Gastroesophageal sphincter (tissue), 4 donors: ENCODE results near the gene PIGO. TPM values are rescaled to one million over a fixed set of nuclear protein-coding genes. Genes with fewer than 3 reads are reported as not detected.

Source experiments
- ATAC-seq: fragments of 150-250 bp; one replicate; pipeline ENCODE4 v1.9.1; 2016; ENCODE audit warnings: mild to moderate bottlenecking, moderate library complexity
- H3K27ac ChIP-seq, 4 donors: fragments of 200-600 bp; sonication (generic) in 3 of 4; 1 replicate in 3 of 4; 2 replicates in 1 of 4; pipeline ENCODE4 v1.5.1; 2016 to 2019
- H3K27me3 ChIP-seq: fragments of 200-600 bp; sonication (generic); one replicate; pipeline ENCODE4 v1.5.1; 2019
- H3K36me3 ChIP-seq, 2 donors: fragments of 200-600 bp; sonication (generic); one replicate each; pipeline ENCODE4 v1.5.1; 2019; ENCODE audit warnings: control low read depth in 1 of 2
- H3K4me1 ChIP-seq, 3 donors: fragments of 200-600 bp; sonication (generic); 1 replicate in 2 of 3; 2 replicates in 1 of 3; pipeline ENCODE4 v1.5.1; 2016 to 2019; ENCODE audit warnings: control low read depth in 2 of 3
- H3K4me3 ChIP-seq, 2 donors: fragments of 200-600 bp; sonication (generic); one replicate each; pipeline ENCODE4 v1.5.1; 2019; ENCODE audit warnings: mild to moderate bottlenecking in 1 of 2, moderate library complexity in 1 of 2
- H3K9me3 ChIP-seq, 3 donors: fragments of 200-600 bp; sonication (generic); one replicate each; pipeline ENCODE4 v1.5.1; 2017 to 2019; ENCODE audit warnings: control low read depth in 2 of 3
- CTCF ChIP-seq, 4 experiments: fragments of 200-600 bp in 2 of 4; fragments of 450-650 bp in 2 of 4; sonication (generic) in 1 of 4; IDR thresholded peaks; one replicate each; pipeline ENCODE4 v1.5.1; 2017 to 2019; ENCODE audit warnings: antibody characterized with exemption in 4 of 4, mild to moderate bottlenecking in 2 of 4, moderate library complexity in 2 of 4
- EP300 ChIP-seq: sonication (generic); formaldehyde crosslinking; IDR thresholded peaks from one replicate; pipeline ENCODE4 v1.6.1; 2017; ENCODE audit warnings: antibody characterized with exemption, mild to moderate bottlenecking
- POLR2A ChIP-seq, 2 donors: fragments of 450-650 bp; IDR thresholded peaks; one replicate each; pipeline ENCODE4 v1.6.1; 2017; ENCODE audit warnings: antibody characterized with exemption in 2 of 2, mild to moderate bottlenecking in 2 of 2, moderate library complexity in 1 of 2
- POLR2AphosphoS5 ChIP-seq: sonication (generic); formaldehyde crosslinking; IDR thresholded peaks from one replicate; pipeline ENCODE4 v1.6.1; 2017; ENCODE audit warnings: antibody characterized with exemption
- WGBS, 2 donors: methylation state at CpG; one replicate each; pipeline ENCODE4 v1.1.5; 2018; ENCODE audit warnings: low coverage in 1 of 2; 5-methylcytosine and 5-hydroxymethylcytosine counted together
- total RNA-seq, 4 donors: library from RNA; depleted of rRNA; stranded (reverse); fragments of >200 nt; gene quantifications; one replicate each; pipeline ENCODE4 v1.1.0, GENCODE V29; 2016

Gene PIGO
- total RNA-seq, 4 donors from 2014 or later, result 6.5 to 11.4 (median 9.9) TPM

- Histone ChIP-seq H3K4me1 (peaks cover 0 to 9% (median 0%) of the 10 kb centered on the region in 3 donors), H3K9me3 (no peaks in the 10 kb centered on the region), H3K27ac (no peak overlapping the region), H3K27me3 (no peaks in the 10 kb centered on the region), H3K4me3 (no peak overlapping the region), H3K36me3 (peaks cover 0 to 87% of the 10 kb centered on the region in 2 donors)
- WGBS, 2 donors, result 65 to 74% methylated on average over 5 of the region's 5 CpGs
- TF ChIP-seq EP300, result no peak
- no peak for TF ChIP-seq POLR2A (IDR thresholded peaks at IDR 0.05)
- TF ChIP-seq CTCF (IDR thresholded peaks at IDR 0.05), result no peak
- no peak for TF ChIP-seq POLR2AphosphoS5
- no peak for ATAC-seq
Observed at GRCh38 chr9:35054185-35054835, 42.1 kb downstream of the PIGO start.

GRCh38 chr9:35051069-35051967 lies 45.1 kb downstream of the PIGO start:
- no peaks in the 10 kb centered on the region for H3K9me3 ChIP-seq
- peak overlapping the region; percentile 68 to 79 (median 72) for H3K27ac ChIP-seq
- H3K4me3 ChIP-seq, result no peak overlapping the region
- peaks cover 0 to 9% (median 0%) of the 10 kb centered on the region in 3 donors for H3K4me1 ChIP-seq
- no peaks in the 10 kb centered on the region for H3K27me3 ChIP-seq
- TF ChIP-seq POLR2AphosphoS5 (peak; percentile 38), CTCF (IDR thresholded peaks at IDR 0.05) (peak; percentile 54 to 81 (median 72)), POLR2A (IDR thresholded peaks at IDR 0.05) (no peak)
- WGBS, 2 donors, result 80 to 82% methylated on average over 6 of the region's 7 CpGs
- H3K36me3 ChIP-seq, result peaks cover 0 to 81% of the 10 kb centered on the region in 2 donors
- ATAC-seq, result peak; percentile 85

- Histone ChIP-seq H3K27me3 (no peaks in the 10 kb centered on the region), H3K4me1 (peaks cover 0 to 9% (median 0%) of the 10 kb centered on the region in 3 donors), H3K36me3 (peaks cover 0 to 79% of the 10 kb centered on the region in 2 donors), H3K4me3 (no peak overlapping the region), H3K9me3 (no peaks in the 10 kb centered on the region), H3K27ac (no peak overlapping the region)
- no peak for ATAC-seq
- 95 to 98% methylated on average over 4 to 5 of the region's 6 CpGs for WGBS, 2 donors
- TF ChIP-seq POLR2AphosphoS5 (no peak), POLR2A (IDR thresholded peaks at IDR 0.05) (no peak), CTCF (IDR thresholded peaks at IDR 0.05) (no peak), EP300 (no peak)
Observed at GRCh38 chr9:35048511-35048910, 47.9 kb downstream of the PIGO start.

- H3K36me3 ChIP-seq, result peaks cover 0 to 69% of the 10 kb centered on the region in 2 donors
- TF ChIP-seq CTCF (IDR thresholded peaks at IDR 0.05) (no peak), EP300 (no peak), POLR2AphosphoS5 (no peak), POLR2A (IDR thresholded peaks at IDR 0.05) (no peak)
Observed at GRCh38 chr9:35044071-35044470, 52.3 kb downstream of the PIGO start.

More at GRCh38 chr9:35044071-35044470, 52.3 kb downstream of the PIGO start:
- no peak for ATAC-seq
- no peaks in the 10 kb centered on the region for H3K4me1 ChIP-seq
- H3K27ac ChIP-seq, result no peak overlapping the region
- WGBS, 2 donors, result no CpG with 5 or more reads among the region's 3 CpGs
- H3K27me3 ChIP-seq, result no peaks in the 10 kb centered on the region
- H3K4me3 ChIP-seq, result no peak overlapping the region
- H3K9me3 ChIP-seq, result no peaks in the 10 kb centered on the region
